Endothelial cell of umbilical vein (primary cell): ENCODE results near the gene C8B. TPM values are rescaled to one million over a fixed set of nuclear protein-coding genes. Genes with fewer than 3 reads are reported as not detected.

ENCODE experiments used
- BruUV-seq: library from RNA; stranded (reverse); fragments of 400-500 nt; replicated peaks from 2 replicates; lab custom pipeline; 2021; lab: Mats Ljungman, UMichigan
- CTCF ChIA-PET: fragments of 300-600, 350-600 bp; sonication (Branson Sonifier 250); formaldehyde crosslinking; loops from one replicate; lab custom pipeline; 2021; ENCODE audit warnings: antibody characterized with exemption, inconsistent platforms; lab: Charles Lee
- POLR2A ChIA-PET: fragments of 300-600, 350-600 bp; sonication (Branson Sonifier 250); formaldehyde crosslinking; loops from one replicate; lab custom pipeline; 2021; ENCODE audit warnings: antibody characterized with exemption, inconsistent platforms; lab: Charles Lee
- DNase-seq: peaks from one replicate; pipeline ENCODE4 v3.0.0-alpha.2; 2011; ENCODE audit warnings: low read depth, low spot score
- FAIRE-seq: peaks from 2 replicates; lab custom pipeline; 2011; peaks lifted over from hg19 to GRCh38; lab: Jason Lieb, UNC
- H2AFZ ChIP-seq: 2 replicates; pipeline ENCODE4 v1.6.0; 2012; ENCODE audit warnings: low read depth, low read length, control low read depth, inconsistent platforms
- H3K27ac ChIP-seq: 2 replicates; pipeline ENCODE4 v1.5.1; 2011; ENCODE audit warnings: low read depth, mild to moderate bottlenecking, control low read depth, low read length, moderate library complexity; ENCODE audit not compliant: insufficient read depth
- H3K27me3 ChIP-seq, 2 experiments: 2 replicates each; pipeline versions ENCODE4 v1.6.0 to v1.6.1; 2011; ENCODE audit warnings: low read length in 2 of 2, mixed read lengths in 1 of 2; ENCODE audit not compliant: control insufficient read depth in 2 of 2, insufficient read depth in 2 of 2
- H3K36me3 ChIP-seq, 2 experiments: 2 replicates in 1 of 2; 3 replicates in 1 of 2; pipeline ENCODE4 v1.5.1; 2011; ENCODE audit warnings: low read length in 2 of 2, mild to moderate bottlenecking in 1 of 2, moderate library complexity in 1 of 2; ENCODE audit not compliant: control insufficient read depth in 2 of 2, insufficient read depth in 2 of 2; ENCODE audit errors: extremely low read depth in 1 of 2
- H3K4me1 ChIP-seq: 3 replicates; pipeline ENCODE4 v1.5.1; 2011; ENCODE audit warnings: mild to moderate bottlenecking, low read length; ENCODE audit not compliant: control insufficient read depth, insufficient read depth; ENCODE audit errors: extremely low read depth
- H3K4me2 ChIP-seq: 2 replicates; pipeline ENCODE4 v1.6.1; 2011; ENCODE audit warnings: low read length, control low read depth, mixed read lengths; ENCODE audit not compliant: insufficient read depth
- H3K4me3 ChIP-seq, 3 experiments: fragments of 200-600 bp in 1 of 3; sonication (generic), shearing (Covaris generic) in 1 of 3; replicated peaks in 1 of 3; 2 replicates each; pipeline ENCODE4 v1.5.1; 2011 to 2016; ENCODE audit warnings: control low read depth in 3 of 3, low read length in 3 of 3, mild to moderate bottlenecking in 2 of 3, inconsistent platforms in 1 of 3, low read depth in 1 of 3, moderate library complexity in 1 of 3; ENCODE audit not compliant: insufficient read depth in 1 of 3
- H3K79me2 ChIP-seq: 2 replicates; pipeline ENCODE4 v1.6.0; 2012; ENCODE audit warnings: low read length, inconsistent platforms; ENCODE audit not compliant: control insufficient read depth, insufficient read depth
- H3K9ac ChIP-seq: replicated peaks from 2 replicates; pipeline ENCODE3; 2011; ENCODE audit warnings: low read length, control low read depth; ENCODE audit not compliant: insufficient read depth; ENCODE audit errors: extremely low read depth
- H3K9me1 ChIP-seq: replicated peaks from 3 replicates; pipeline ENCODE4 v1.6.0; 2011; ENCODE audit warnings: mild to moderate bottlenecking, low read length; ENCODE audit not compliant: control insufficient read depth, insufficient read depth; ENCODE audit errors: extremely low read depth
- H3K9me3 ChIP-seq: replicated peaks from 2 replicates; pipeline ENCODE4 v1.5.1; 2012; ENCODE audit warnings: low read length, inconsistent platforms; ENCODE audit not compliant: control insufficient read depth, insufficient read depth
- H4K20me1 ChIP-seq: replicated peaks from 2 replicates; pipeline ENCODE3; 2011; ENCODE audit warnings: mild to moderate bottlenecking, low read length; ENCODE audit not compliant: control insufficient read depth, insufficient read depth; ENCODE audit errors: extremely low read depth
- CTCF ChIP-seq, 2 donors: IDR thresholded peaks; 1 replicate in 1 of 2; 2 replicates in 1 of 2; pipeline ENCODE4 v1.5.1; 2011; ENCODE audit warnings: low read length in 2 of 2, mild to moderate bottlenecking in 2 of 2, moderate library complexity in 2 of 2, control low read depth in 1 of 2, inconsistent platforms in 1 of 2, low read depth in 1 of 2; ENCODE audit not compliant: insufficient read depth in 1 of 2; ENCODE audit errors: extremely low read depth in 1 of 2
- EZH2 ChIP-seq: IDR thresholded peaks from 2 replicates; pipeline ENCODE4 v1.6.1; 2012; ENCODE audit warnings: borderline replicate concordance, low read depth, mild to moderate bottlenecking, moderate library complexity, low read length, inconsistent platforms; ENCODE audit not compliant: severe bottlenecking
- FOS ChIP-seq: IDR thresholded peaks from 2 replicates; pipeline ENCODE4 v1.6.1; 2011; ENCODE audit warnings: mild to moderate bottlenecking, low read length, moderate library complexity, borderline replicate concordance; ENCODE audit not compliant: insufficient read depth
- GATA2 ChIP-seq: IDR thresholded peaks from 2 replicates; pipeline ENCODE4 v1.7.0; 2011; ENCODE audit warnings: low read depth, mild to moderate bottlenecking, moderate library complexity, mixed read lengths, low read length; ENCODE audit not compliant: insufficient read length, insufficient read depth
- JUN ChIP-seq: IDR thresholded peaks from 2 replicates; pipeline ENCODE4 v1.6.1; 2011; ENCODE audit warnings: borderline replicate concordance, low read depth; ENCODE audit not compliant: insufficient read length, insufficient read depth
- MAX ChIP-seq: IDR thresholded peaks from 2 replicates; pipeline ENCODE4 v1.6.1; 2011; ENCODE audit not compliant: insufficient read depth, insufficient read length
- MYC ChIP-seq: IDR thresholded peaks from one replicate; pipeline ENCODE4 v1.6.1; 2011; ENCODE audit warnings: mild to moderate bottlenecking, low read depth, low read length
- POLR2A ChIP-seq: IDR thresholded peaks from 2 replicates; pipeline ENCODE4 v1.6.1; 2012; ENCODE audit warnings: low read depth, mild to moderate bottlenecking, control low read depth, low read length
- POLR2AphosphoS5 ChIP-seq: IDR thresholded peaks from 2 replicates; pipeline ENCODE4 v1.6.1; 2012; ENCODE audit warnings: low read depth, mild to moderate bottlenecking, control low read depth, low read length, moderate library complexity; ENCODE audit not compliant: insufficient read depth
- dilution Hi-C: fragments of 300-500 bp; cut with MboI; formaldehyde crosslinking; loops from one replicate; pipeline ENCODE4 v1.15.0; 2019; ENCODE audit warnings: low sequenced_read_pairs; ENCODE audit not compliant: extremely low pct_ligation_motif_present
- intact Hi-C: fragments of 100-400 bp; cut with micrococcal nuclease; formaldehyde crosslinking; loops from one replicate; pipeline ENCODE4 v1.10.0; 2022
- polyA plus RNA-seq, 4 experiments: library from polyadenylated mRNA; depleted of rRNA in 3 of 4; stranded (reverse) in 3 of 4; unstranded in 1 of 4; fragments of >200 nt; gene quantifications; 2 replicates each; pipeline versions ENCODE4 v1.2.1 to v1.2.3, GENCODE V29; 2011 to 2012; ENCODE audit warnings: missing spikeins in 1 of 4
- total RNA-seq: library from RNA; stranded (reverse); gene quantifications from 2 replicates; pipeline ENCODE4 v1.2.3, GENCODE V29; 2021

The C8B gene
- total and polyA plus RNA-seq, 2 donors (not counting 3 experiments of a cell fraction or from before 2014, with no cell fraction given): not detected

GRCh38 chr1:56903778-56904177 is 62.0 kb downstream of the C8B start:
- Histone ChIP-seq H3K79me2 (no peaks in the 10 kb centered on the region), H3K27ac (no peak overlapping the region), H3K4me2 (no peak overlapping the region), H3K4me3 (no peak overlapping the region), H3K4me1 (no peaks in the 10 kb centered on the region), H3K27me3 (no peaks in the 10 kb centered on the region), H4K20me1 (no peaks in the 10 kb centered on the region), H3K9me1 (no peaks in the 10 kb centered on the region), H2AFZ (no peak overlapping the region), H3K36me3 (no peaks in the 10 kb centered on the region), H3K9ac (no peak overlapping the region), H3K9me3 (no peaks in the 10 kb centered on the region)
- FAIRE-seq (no peak), DNase-seq (no peak)
- intact Hi-C loops: no loop called here
- dilution Hi-C loops: no loop called here
- no TSS peak for BruUV-seq
- CTCF ChIA-PET: no interaction called here
- TF ChIP-seq CTCF (IDR thresholded peaks at IDR 0.05; ENCODE audit: extremely low read depth in 1 of 2, insufficient read depth in 1 of 2, low read depth in 1 of 2, low read length in 2 of 2) (no peak), POLR2A (no peak), JUN (no peak), POLR2AphosphoS5 (no peak), MYC (no peak), MAX (no peak), EZH2 (no peak), FOS (no peak), GATA2 (no peak)
- POLR2A ChIA-PET: no interaction called here
